Measurements from ENCODE around the gene CLOCK. TPM values are rescaled to one million over a fixed set of nuclear protein-coding genes. Genes with fewer than 3 reads are reported as not detected.

The CLOCK gene
- total and polyA plus RNA-seq, 9 of the 15 experiments (the other 6 are each of a cell fraction or from before 2014, with no cell fraction given) = 3.7 to 14.4 (median 9.4) TPM

- TF ChIP-seq ZNF449 (CRISPR knock-in tag; IDR thresholded peaks at IDR 0.05) (no peak), RERE (CRISPR knock-in tag; IDR thresholded peaks at IDR 0.05; ENCODE audit: borderline replicate concordance) (no peak), ZNF197 (CRISPR knock-in tag; IDR thresholded peaks at IDR 0.05; ENCODE audit: low read depth) (no peak), CBX1 (IDR thresholded peaks at IDR 0.05; ENCODE audit: low read depth) (peak; percentile 34; the same call in 1 of the 2 replicates), ELF1 (tag; IDR thresholded peaks at IDR 0.05) (peak; percentile 72), RREB1 (CRISPR knock-in tag; IDR thresholded peaks at IDR 0.05) (0 out of 2 replicates have a peak, but pooled peaks have one; percentile 68), SRSF3 (IDR thresholded peaks at IDR 0.05; ENCODE audit: insufficient read depth, low read length) (no peak), RBM22 (IDR thresholded peaks at IDR 0.05; ENCODE audit: low read depth, low read length, poor library complexity, severe bottlenecking) (peak; percentile 74), NUFIP1 (IDR thresholded peaks at IDR 0.05; ENCODE audit: partially characterized antibody) (no peak), FOXO4 (CRISPR knock-in tag; IDR thresholded peaks at IDR 0.05) (no peak), POLR2B (IDR thresholded peaks at IDR 0.05; ENCODE audit: low read depth, partially characterized antibody) (peak; percentile 20)
Measured at GRCh38 chr4:55545641-55546505, 836 bp downstream of the CLOCK start (continued).

All from K562 (cell line).